ENCODE data around the gene PTPRD.
"Not testable (repeated sequence)": the region's sequence is repeated elsewhere in the genome, so short reads cannot be mapped to it uniquely, and the experiment has no call there.

PTPRD gene

GRCh38 chr9:9352877-9353481, 1259.8 kb downstream of the PTPRD start:
- DNase-seq (ENCODE audit: low read depth, low spot score): no peak

GRCh38 chr9:9341203-9341602, 1271.6 kb downstream of the PTPRD start:
- DNase-seq (ENCODE audit: low read depth, low spot score): no peak
- ChIA-PET POLR2A (no interaction called here), CTCF (no interaction called here)
- no peak for TF ChIP-seq CTCF (IDR thresholded peaks at IDR 0.05; ENCODE audit: insufficient read depth, low read length, missing control alignments)
- H3K4me3 ChIP-seq (ENCODE audit: low read depth, low read length): no peak overlapping the region

More at GRCh38 chr9:9352877-9353481, 1259.8 kb downstream of the PTPRD start:
- no peak overlapping the region for H3K4me3 ChIP-seq (ENCODE audit: low read depth, low read length)
- CTCF ChIA-PET: no interaction called here
- TF ChIP-seq CTCF (IDR thresholded peaks at IDR 0.05; ENCODE audit: insufficient read depth, low read length, missing control alignments): no peak
- POLR2A ChIA-PET: no interaction called here

- DNase-seq (ENCODE audit: low read depth, low spot score): no peak
- no peak for TF ChIP-seq CTCF (IDR thresholded peaks at IDR 0.05; ENCODE audit: insufficient read depth, low read length, missing control alignments)
- POLR2A ChIA-PET: no interaction called here
- no peak overlapping the region for H3K4me3 ChIP-seq (ENCODE audit: low read depth, low read length)
- CTCF ChIA-PET: no interaction called here
These were observed 1275.7 kb downstream of the PTPRD start for GRCh38 chr9:9337129-9337528.

- TF ChIP-seq CTCF (IDR thresholded peaks at IDR 0.05; ENCODE audit: insufficient read depth, low read length, missing control alignments): no peak
- ChIA-PET CTCF (no interaction called here), POLR2A (no interaction called here)
- no peak overlapping the region for H3K4me3 ChIP-seq (ENCODE audit: low read depth, low read length)
- no peak for DNase-seq (ENCODE audit: low read depth, low spot score)
These were observed 1286.1 kb downstream of the PTPRD start for GRCh38 chr9:9326749-9327148.

- DNase-seq (ENCODE audit: low read depth, low spot score): no peak
- TF ChIP-seq CTCF (IDR thresholded peaks at IDR 0.05; ENCODE audit: insufficient read depth, low read length, missing control alignments): no peak
- POLR2A ChIA-PET: no interaction called here
- no peak overlapping the region for H3K4me3 ChIP-seq (ENCODE audit: low read depth, low read length)
- CTCF ChIA-PET: no interaction called here
These were observed 1293.8 kb downstream of the PTPRD start for GRCh38 chr9:9319007-9319406.

GRCh38 chr9:9310743-9311142, 1302.1 kb downstream of the PTPRD start:
- POLR2A ChIA-PET; CTCF ChIA-PET; DNase-seq (ENCODE audit: low read depth, low spot score); H3K4me3 ChIP-seq (ENCODE audit: low read depth, low read length): not testable (repeated sequence)

- POLR2A ChIA-PET: no interaction called here
These were observed 1307.2 kb downstream of the PTPRD start for GRCh38 chr9:9305600-9305999.

More at GRCh38 chr9:9305600-9305999, 1307.2 kb downstream of the PTPRD start:
- CTCF ChIA-PET: interaction anchor here (1.0 kb wide), 1 partner anchor 312 kb away, joined by 4 read pairs; no protein-coding TSS in a partner anchor
- DNase-seq (ENCODE audit: low read depth, low spot score): no peak
- H3K4me3 ChIP-seq (ENCODE audit: low read depth, low read length): no peak overlapping the region
- TF ChIP-seq CTCF (IDR thresholded peaks at IDR 0.05; ENCODE audit: insufficient read depth, low read length, missing control alignments): no peak

Measured in AG04449 (cell line).